Immature natural killer cell (primary cell): ENCODE results near the gene CSTF1. TPM values are rescaled to one million over a fixed set of nuclear protein-coding genes. Genes with fewer than 3 reads are reported as not detected.

Experiments
- DNase-seq, 3 donors: peaks; one replicate each; pipeline ENCODE4 v3.0.0; 2022; ENCODE audit warnings: mixed read lengths in 1 of 3
- H3K27ac Mint-ChIP-seq, 6 donors: one replicate each; pipeline ENCODE4 v1.8.0; 2020; ENCODE audit warnings: mixed read lengths in 6 of 6, mild to moderate bottlenecking in 5 of 6, inconsistent platforms in 4 of 6, moderate library complexity in 3 of 6
- H3K27me3 Mint-ChIP-seq, 3 donors: one replicate each; pipeline ENCODE4 v1.8.0; 2020 to 2021; ENCODE audit warnings: low read depth in 3 of 3, mild to moderate bottlenecking in 3 of 3, mixed read lengths in 3 of 3, moderate library complexity in 3 of 3, inconsistent platforms in 1 of 3
- H3K36me3 Mint-ChIP-seq, 3 donors: one replicate each; pipeline ENCODE4 v1.8.0; 2020; ENCODE audit warnings: mixed read lengths in 3 of 3, inconsistent platforms in 2 of 3, mild to moderate bottlenecking in 2 of 3
- H3K4me1 Mint-ChIP-seq, 2 donors: one replicate each; pipeline ENCODE4 v1.8.0; 2020; ENCODE audit warnings: inconsistent platforms in 2 of 2, mild to moderate bottlenecking in 2 of 2, mixed read lengths in 2 of 2, moderate library complexity in 1 of 2
- H3K4me3 Mint-ChIP-seq, 5 donors: one replicate each; pipeline ENCODE4 v1.8.0; 2020; ENCODE audit warnings: mild to moderate bottlenecking in 5 of 5, mixed read lengths in 5 of 5, inconsistent platforms in 3 of 5, moderate library complexity in 3 of 5
- H3K9me3 Mint-ChIP-seq, 6 donors: one replicate each; pipeline ENCODE4 v1.8.0; 2020; ENCODE audit warnings: mild to moderate bottlenecking in 6 of 6, mixed read lengths in 6 of 6, inconsistent platforms in 4 of 6, moderate library complexity in 3 of 6
- polyA plus RNA-seq, 3 donors: library from polyadenylated mRNA; unstranded; fragments of 300-500 nt; fragmentation: Illumina TruSeq; gene quantifications; one replicate each; pipeline ENCODE4 v1.2.3, GENCODE V29; 2021

The CSTF1 gene
- polyA plus RNA-seq, 3 donors from 2014 or later: 21.2 to 42.2 (median 30.6) TPM

- peaks cover 21 to 23% of the 10 kb centered on the region in 2 donors for H3K4me1 Mint-ChIP-seq
- DNase-seq: no peak
- peak overlapping the region in 5 of 6 donors; percentile 20 to 80 (median 46) for H3K27ac Mint-ChIP-seq
- no peaks in the 10 kb centered on the region for H3K9me3 Mint-ChIP-seq
- H3K4me3 Mint-ChIP-seq: peak overlapping the region; percentile 85 to 90 (median 88)
- H3K36me3 Mint-ChIP-seq: no peaks in the 10 kb centered on the region
- peaks cover 3 to 6% (median 4%) of the 10 kb centered on the region in 3 donors for H3K27me3 Mint-ChIP-seq
Measured at GRCh38 chr20:56359212-56360132, 33.0 kb upstream of the CSTF1 start.

- Mint-ChIP-seq H3K4me1 (peaks cover 21 to 23% of the 10 kb centered on the region in 2 donors), H3K27me3 (peaks cover 0 to 6% (median 4%) of the 10 kb centered on the region in 3 donors), H3K9me3 (no peaks in the 10 kb centered on the region), H3K4me3 (peak overlapping the region; percentile 85 to 90 (median 88)), H3K27ac (peak overlapping the region in 3 of 6 donors; percentile 29 to 79 (median 69)), H3K36me3 (no peaks in the 10 kb centered on the region)
- no peak for DNase-seq
Measured at GRCh38 chr20:56360133-56360907, 32.1 kb upstream of the CSTF1 start.

GRCh38 chr20:56360908-56361205 is 31.6 kb upstream of the CSTF1 start:
- H3K4me1 Mint-ChIP-seq: peaks cover 21 to 23% of the 10 kb centered on the region in 2 donors
- H3K27me3 Mint-ChIP-seq: peaks cover 0 to 6% (median 4%) of the 10 kb centered on the region in 3 donors
- peaks cover under 1 to 3% (median 1%) of the 10 kb centered on the region in 3 donors for H3K36me3 Mint-ChIP-seq
- no peak for DNase-seq
- H3K9me3 Mint-ChIP-seq: no peaks in the 10 kb centered on the region
- H3K27ac Mint-ChIP-seq: peak overlapping the region in 1 of 6 donors; percentile 3
- H3K4me3 Mint-ChIP-seq: peak overlapping the region in 3 of 5 donors; percentile 27 to 38 (median 36)

GRCh38 chr20:56361900-56362299 is 30.5 kb upstream of the CSTF1 start:
- no peak overlapping the region for H3K4me3 Mint-ChIP-seq
- no peaks in the 10 kb centered on the region for H3K9me3 Mint-ChIP-seq
- no peak overlapping the region for H3K27ac Mint-ChIP-seq
- peaks cover 3 to 11% (median 4%) of the 10 kb centered on the region in 3 donors for H3K36me3 Mint-ChIP-seq
- peaks cover 21 to 23% of the 10 kb centered on the region in 2 donors for H3K4me1 Mint-ChIP-seq
- DNase-seq: no peak
- peaks cover 0 to 6% (median 3%) of the 10 kb centered on the region in 3 donors for H3K27me3 Mint-ChIP-seq

- no peak overlapping the region for H3K27ac Mint-ChIP-seq
- no peak for DNase-seq
- H3K4me3 Mint-ChIP-seq: no peak overlapping the region
- no peaks in the 10 kb centered on the region for H3K9me3 Mint-ChIP-seq
- H3K4me1 Mint-ChIP-seq: peaks cover 19 to 22% of the 10 kb centered on the region in 2 donors
- peaks cover 0 to 6% (median 0%) of the 10 kb centered on the region in 3 donors for H3K27me3 Mint-ChIP-seq
- peaks cover 3 to 13% (median 4%) of the 10 kb centered on the region in 3 donors for H3K36me3 Mint-ChIP-seq
Measured at GRCh38 chr20:56362833-56363413, 29.5 kb upstream of the CSTF1 start.

- Mint-ChIP-seq H3K9me3 (no peaks in the 10 kb centered on the region), H3K4me3 (no peak overlapping the region), H3K27ac (no peak overlapping the region), H3K4me1 (peaks cover 16% of the 10 kb centered on the region in 2 donors), H3K36me3 (peaks cover 3 to 13% (median 4%) of the 10 kb centered on the region in 3 donors), H3K27me3 (peaks cover 0 to 6% (median 0%) of the 10 kb centered on the region in 3 donors)
- DNase-seq: no peak
Measured at GRCh38 chr20:56363491-56363890, 29.0 kb upstream of the CSTF1 start.

- H3K4me1 Mint-ChIP-seq: peaks cover 2 to 6% of the 10 kb centered on the region in 2 donors
- H3K9me3 Mint-ChIP-seq: no peaks in the 10 kb centered on the region
- H3K4me3 Mint-ChIP-seq: no peak overlapping the region
- H3K27ac Mint-ChIP-seq: no peak overlapping the region
- H3K36me3 Mint-ChIP-seq: peaks cover 4 to 30% (median 12%) of the 10 kb centered on the region in 3 donors
- H3K27me3 Mint-ChIP-seq: no peaks in the 10 kb centered on the region
- no peak for DNase-seq
Measured at GRCh38 chr20:56368351-56369134, 23.9 kb upstream of the CSTF1 start.

- DNase-seq: no peak
- H3K27me3 Mint-ChIP-seq: no peaks in the 10 kb centered on the region
- peak overlapping the region in 1 of 6 donors; percentile 23 for H3K27ac Mint-ChIP-seq
- no peak overlapping the region for H3K4me3 Mint-ChIP-seq
- H3K9me3 Mint-ChIP-seq: no peaks in the 10 kb centered on the region
- H3K36me3 Mint-ChIP-seq: peaks cover 4 to 30% (median 12%) of the 10 kb centered on the region in 3 donors
- peaks cover 2 to 6% of the 10 kb centered on the region in 2 donors for H3K4me1 Mint-ChIP-seq
Measured at GRCh38 chr20:56369179-56369578, 23.3 kb upstream of the CSTF1 start.

GRCh38 chr20:56371977-56372376 is 20.5 kb upstream of the CSTF1 start:
- no peaks in the 10 kb centered on the region for H3K27me3 Mint-ChIP-seq
- H3K36me3 Mint-ChIP-seq: peaks cover 0 to 19% (median 14%) of the 10 kb centered on the region in 3 donors
- H3K9me3 Mint-ChIP-seq: no peaks in the 10 kb centered on the region
- H3K27ac Mint-ChIP-seq: no peak overlapping the region
- H3K4me3 Mint-ChIP-seq: no peak overlapping the region
- DNase-seq: no peak
- peaks cover 4 to 6% of the 10 kb centered on the region in 2 donors for H3K4me1 Mint-ChIP-seq

- Mint-ChIP-seq H3K27ac (peak overlapping the region in 2 of 6 donors; percentile 29 to 57), H3K27me3 (no peaks in the 10 kb centered on the region), H3K4me3 (no peak overlapping the region), H3K4me1 (peaks cover 4 to 6% of the 10 kb centered on the region in 2 donors), H3K9me3 (no peaks in the 10 kb centered on the region), H3K36me3 (peaks cover 0 to 17% (median 14%) of the 10 kb centered on the region in 3 donors)
- DNase-seq: no peak
Measured at GRCh38 chr20:56372850-56373249, 19.6 kb upstream of the CSTF1 start.

- no peaks in the 10 kb centered on the region for H3K9me3 Mint-ChIP-seq
- H3K27ac Mint-ChIP-seq: peak overlapping the region in 2 of 6 donors; percentile 12 to 56
- H3K27me3 Mint-ChIP-seq: no peaks in the 10 kb centered on the region
- peak in 1 of 3 donors; percentile 16 for DNase-seq
- H3K4me1 Mint-ChIP-seq: peaks cover 4 to 6% of the 10 kb centered on the region in 2 donors
- no peak overlapping the region for H3K4me3 Mint-ChIP-seq
- peaks cover 0 to 17% (median 14%) of the 10 kb centered on the region in 3 donors for H3K36me3 Mint-ChIP-seq
Measured at GRCh38 chr20:56373942-56374341, 18.5 kb upstream of the CSTF1 start.

- H3K9me3 Mint-ChIP-seq: no peaks in the 10 kb centered on the region
- no peak for DNase-seq
- H3K4me1 Mint-ChIP-seq: peaks cover 4 to 6% of the 10 kb centered on the region in 2 donors
- peak overlapping the region in 1 of 6 donors; percentile 19 for H3K27ac Mint-ChIP-seq
- peaks cover 0 to 6% (median 6%) of the 10 kb centered on the region in 3 donors for H3K36me3 Mint-ChIP-seq
- H3K27me3 Mint-ChIP-seq: no peaks in the 10 kb centered on the region
- H3K4me3 Mint-ChIP-seq: no peak overlapping the region
Measured at GRCh38 chr20:56376331-56376730, 16.1 kb upstream of the CSTF1 start.

- Mint-ChIP-seq H3K27ac (no peak overlapping the region), H3K4me1 (peaks cover 0 to 2% of the 10 kb centered on the region in 2 donors), H3K27me3 (no peaks in the 10 kb centered on the region), H3K4me3 (no peak overlapping the region), H3K36me3 (peaks cover 0 to 6% (median 0%) of the 10 kb centered on the region in 3 donors), H3K9me3 (no peaks in the 10 kb centered on the region)
- no peak for DNase-seq
Measured at GRCh38 chr20:56378386-56378785, 14.1 kb upstream of the CSTF1 start.
